Endodermal cell (in vitro differentiated cells): ENCODE measurements around the gene TBC1D10B. TPM values are rescaled to one million over a fixed set of nuclear protein-coding genes. Genes with fewer than 3 reads are reported as not detected.

Experiments used
- DNase-seq: peaks from one replicate; pipeline ENCODE4 v3.0.0-alpha.2; 2017
- H3K27ac ChIP-seq: 2 replicates; pipeline ENCODE4 v1.5.1; 2013; ENCODE audit warnings: mild to moderate bottlenecking, low read depth, low read length, moderate library complexity
- H3K27me3 ChIP-seq: 2 replicates; pipeline ENCODE4 v1.6.1; 2013; ENCODE audit warnings: mild to moderate bottlenecking, low read length, moderate library complexity; ENCODE audit not compliant: insufficient read depth, control insufficient read depth, poor library complexity, severe bottlenecking
- H3K36me3 ChIP-seq: 2 replicates; pipeline ENCODE4 v1.7.0; 2013; ENCODE audit warnings: mild to moderate bottlenecking, low read length, moderate library complexity; ENCODE audit not compliant: control insufficient read depth, insufficient read depth
- H3K4me1 ChIP-seq: one replicate; pipeline ENCODE4 v1.7.0; 2013; ENCODE audit warnings: low read length; ENCODE audit not compliant: control insufficient read depth, insufficient read depth
- H3K4me3 ChIP-seq: 2 replicates; pipeline ENCODE4 v1.5.1; 2013; ENCODE audit warnings: mild to moderate bottlenecking, low read length, moderate library complexity
- H3K9ac ChIP-seq: 2 replicates; pipeline ENCODE4 v1.6.1; 2013; ENCODE audit warnings: mild to moderate bottlenecking, low read length, moderate library complexity; ENCODE audit not compliant: poor library complexity, severe bottlenecking; ENCODE audit errors: extremely low read depth
- H3K9me3 ChIP-seq: 2 replicates; pipeline ENCODE4 v1.6.1; 2013; ENCODE audit warnings: mild to moderate bottlenecking, low read length, moderate library complexity; ENCODE audit not compliant: control insufficient read depth
- H3K27ac Mint-ChIP-seq: 2 replicates; pipeline ENCODE4 v1.8.0; 2020; ENCODE audit warnings: mixed read lengths
- H3K27me3 Mint-ChIP-seq: 2 replicates; pipeline ENCODE4 v1.8.0; 2021; ENCODE audit warnings: mild to moderate bottlenecking, mixed read lengths; ENCODE audit not compliant: insufficient read depth
- H3K36me3 Mint-ChIP-seq: 2 replicates; pipeline ENCODE4 v1.8.0; 2020; ENCODE audit warnings: low read depth, mixed read lengths
- H3K4me1 Mint-ChIP-seq: 2 replicates; pipeline ENCODE4 v1.8.0; 2020; ENCODE audit warnings: mixed read lengths
- H3K4me3 Mint-ChIP-seq: 2 replicates; pipeline ENCODE4 v1.8.0; 2020; ENCODE audit warnings: mild to moderate bottlenecking, moderate library complexity, mixed read lengths
- H3K9me3 Mint-ChIP-seq: 2 replicates; pipeline ENCODE4 v1.8.0; 2020; ENCODE audit warnings: mild to moderate bottlenecking, mixed read lengths
- WGBS, 2 experiments: methylation state at CpG; one replicate each; pipeline versions ENCODE4 v1.1.5 to v1.1.7; 2013; ENCODE audit warnings: missing lambda C conversion rate in 2 of 2, mixed read lengths in 1 of 2; ENCODE audit not compliant: insufficient coverage in 1 of 2, insufficient read length in 1 of 2; 5-methylcytosine and 5-hydroxymethylcytosine counted together
- total RNA-seq, 2 donors: library from RNA; stranded (reverse); fragmentation: NEBNext Ultra II Directional in 1 of 2; extraction: Animal tissue kit (Norgen Biotek cat#: 25700) in 1 of 2; gene quantifications; 2 replicates in 1 of 2; 3 replicates in 1 of 2; pipeline ENCODE4 v1.2.1, GENCODE V29; 2021
- TF ChIP-seq, protein P1 (sequence below): fragments of 200-600 bp; sonication (generic); conservative IDR thresholded peaks from 2 replicates; pipeline ENCODE4 v1.5.0; 2021; ENCODE audit warnings: antibody characterized with exemption, mild to moderate bottlenecking

TBC1D10B gene
- total RNA-seq, 2 donors from 2014 or later, result 30.7 to 36.3 TPM

- 0% methylated on average over 8 to 76 of the region's 76 CpGs for WGBS, 2 experiments
- H3K9ac ChIP-seq, result peak overlapping the region; percentile 38
- H3K27me3 Mint-ChIP-seq, result no peaks in the 10 kb centered on the region
- no peaks in the 10 kb centered on the region for H3K27me3 ChIP-seq
- H3K4me3 ChIP-seq, result peak overlapping the region; percentile 93
- peaks cover 7% of the 10 kb centered on the region for H3K4me1 ChIP-seq
- peaks cover 36% of the 10 kb centered on the region for H3K4me1 Mint-ChIP-seq
- H3K9me3 ChIP-seq, result no peaks in the 10 kb centered on the region
- no peak for DNase-seq
- no peaks in the 10 kb centered on the region for H3K9me3 Mint-ChIP-seq
- H3K27ac ChIP-seq, result no peak overlapping the region
- TF ChIP-seq, protein P1, sequence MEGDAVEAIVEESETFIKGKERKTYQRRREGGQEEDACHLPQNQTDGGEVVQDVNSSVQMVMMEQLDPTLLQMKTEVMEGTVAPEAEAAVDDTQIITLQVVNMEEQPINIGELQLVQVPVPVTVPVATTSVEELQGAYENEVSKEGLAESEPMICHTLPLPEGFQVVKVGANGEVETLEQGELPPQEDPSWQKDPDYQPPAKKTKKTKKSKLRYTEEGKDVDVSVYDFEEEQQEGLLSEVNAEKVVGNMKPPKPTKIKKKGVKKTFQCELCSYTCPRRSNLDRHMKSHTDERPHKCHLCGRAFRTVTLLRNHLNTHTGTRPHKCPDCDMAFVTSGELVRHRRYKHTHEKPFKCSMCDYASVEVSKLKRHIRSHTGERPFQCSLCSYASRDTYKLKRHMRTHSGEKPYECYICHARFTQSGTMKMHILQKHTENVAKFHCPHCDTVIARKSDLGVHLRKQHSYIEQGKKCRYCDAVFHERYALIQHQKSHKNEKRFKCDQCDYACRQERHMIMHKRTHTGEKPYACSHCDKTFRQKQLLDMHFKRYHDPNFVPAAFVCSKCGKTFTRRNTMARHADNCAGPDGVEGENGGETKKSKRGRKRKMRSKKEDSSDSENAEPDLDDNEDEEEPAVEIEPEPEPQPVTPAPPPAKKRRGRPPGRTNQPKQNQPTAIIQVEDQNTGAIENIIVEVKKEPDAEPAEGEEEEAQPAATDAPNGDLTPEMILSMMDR, result peak; percentile 53
- H3K27ac Mint-ChIP-seq, result no peak overlapping the region
- peaks cover 11% of the 10 kb centered on the region for H3K36me3 Mint-ChIP-seq
- H3K4me3 Mint-ChIP-seq, result peak overlapping the region; percentile 70
- H3K36me3 ChIP-seq, result peaks cover 11% of the 10 kb centered on the region
Observed at GRCh38 chr16:30369938-30370455, 297 bp downstream of the TBC1D10B start.

DNA sequence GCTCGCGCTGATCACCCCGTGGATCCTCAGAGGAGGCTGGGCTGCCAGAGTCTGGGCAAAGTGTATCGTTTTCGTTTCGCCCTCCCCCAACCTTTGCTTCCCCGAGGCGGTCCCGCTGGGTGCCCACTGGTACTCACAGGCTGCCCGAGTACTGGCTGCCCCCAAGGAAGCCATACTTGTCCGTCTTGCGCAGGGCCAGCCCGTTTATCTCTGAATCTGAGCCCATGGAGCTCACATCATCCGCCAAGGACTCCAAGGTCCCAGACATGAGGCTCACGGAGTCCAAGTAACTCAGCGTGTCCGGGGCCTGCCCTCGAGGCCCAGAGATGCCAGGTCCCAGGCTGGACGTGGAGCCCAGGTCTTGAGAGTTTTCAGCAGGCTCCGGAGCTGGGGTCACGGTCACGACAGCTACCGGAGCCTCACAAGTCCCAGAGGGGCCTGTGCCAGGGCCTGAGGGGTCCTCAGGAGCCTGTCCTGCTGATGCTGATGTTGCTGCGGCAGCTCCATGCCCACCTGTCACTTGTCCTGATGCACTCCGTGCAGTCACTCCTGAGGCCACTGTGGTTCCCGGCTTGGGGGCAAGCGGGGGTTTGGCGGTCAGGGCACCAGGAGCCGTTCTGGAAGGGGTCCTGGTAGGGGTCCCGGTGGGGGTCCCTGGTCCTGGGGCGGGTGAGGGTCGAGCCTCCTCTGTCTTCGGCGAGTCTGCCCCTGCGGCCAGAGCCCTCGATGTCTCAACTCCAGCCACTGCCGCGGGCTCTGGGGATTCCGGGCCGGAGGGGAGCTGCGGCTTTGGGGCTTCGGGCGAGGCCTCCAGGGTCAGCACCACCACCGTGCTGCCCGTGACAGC lies 980 bp downstream of the TBC1D10B start:
- Histone ChIP-seq H3K27me3 (no peaks in the 10 kb centered on the region), H3K36me3 (peaks cover 18% of the 10 kb centered on the region), H3K9ac (peak overlapping the region; percentile 38), H3K4me3 (peak overlapping the region; percentile 93), H3K27ac (peak overlapping the region; percentile 1), H3K9me3 (no peaks in the 10 kb centered on the region), H3K4me1 (peaks cover 7% of the 10 kb centered on the region)
- H3K27me3 Mint-ChIP-seq, result no peaks in the 10 kb centered on the region
- H3K4me1 Mint-ChIP-seq, result peaks cover 36% of the 10 kb centered on the region
- H3K36me3 Mint-ChIP-seq, result peaks cover 17% of the 10 kb centered on the region
- H3K27ac Mint-ChIP-seq, result no peak overlapping the region
- TF ChIP-seq, protein P1, result no peak
- no peaks in the 10 kb centered on the region for H3K9me3 Mint-ChIP-seq
- peak overlapping the region; percentile 70 for H3K4me3 Mint-ChIP-seq
- WGBS, 2 experiments, result 19 to 21% methylated on average over 26 to 45 of the region's 45 CpGs
- DNase-seq, result peak; percentile 73

GRCh38 chr16:30368792-30369090 lies 1.6 kb downstream of the TBC1D10B start:
- no peaks in the 10 kb centered on the region for H3K9me3 Mint-ChIP-seq
- peak overlapping the region; percentile 38 for H3K9ac ChIP-seq
- H3K4me3 ChIP-seq, result peak overlapping the region; percentile 93
- no peaks in the 10 kb centered on the region for H3K27me3 Mint-ChIP-seq
- no peak overlapping the region for H3K27ac Mint-ChIP-seq
- peaks cover 7% of the 10 kb centered on the region for H3K4me1 ChIP-seq
- H3K36me3 Mint-ChIP-seq, result peaks cover 19% of the 10 kb centered on the region
- TF ChIP-seq, protein P1, result no peak
- H3K4me1 Mint-ChIP-seq, result peaks cover 36% of the 10 kb centered on the region
- H3K9me3 ChIP-seq, result no peaks in the 10 kb centered on the region
- H3K36me3 ChIP-seq, result peaks cover 18% of the 10 kb centered on the region
- WGBS, 2 experiments, result 38 to 68% methylated on average over 2 to 4 of the region's 4 CpGs
- H3K27ac ChIP-seq, result no peak overlapping the region
- peak overlapping the region; percentile 70 for H3K4me3 Mint-ChIP-seq
- no peaks in the 10 kb centered on the region for H3K27me3 ChIP-seq
- DNase-seq, result no peak
